ENCODE data around the gene TRPC4. TPM values are rescaled to one million over a fixed set of nuclear protein-coding genes. Genes with fewer than 3 reads are reported as not detected.

TRPC4 gene
- total and polyA plus RNA-seq, 2 donors (not counting 3 experiments of a cell fraction or from before 2014, with no cell fraction given), result 0.04 to 0.64 TPM

DNA sequence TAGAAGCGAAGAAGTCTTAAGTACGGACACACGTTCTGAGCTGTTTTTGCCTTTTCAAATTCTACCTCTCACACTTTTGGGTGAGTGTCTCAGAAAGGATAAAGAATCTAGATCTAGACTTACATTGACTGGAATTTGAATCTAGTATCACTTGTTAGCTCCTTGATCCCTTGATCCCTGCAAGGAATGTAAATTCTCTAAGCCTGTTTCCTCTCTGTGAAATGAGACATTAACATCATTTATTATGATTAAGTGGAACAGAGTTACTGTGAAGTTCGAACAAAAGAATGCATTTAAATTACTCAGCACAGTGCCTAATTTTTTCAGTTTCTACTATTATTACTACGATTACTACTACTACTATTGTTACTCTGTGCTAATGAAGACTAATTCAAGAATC is 184.4 kb downstream of the TRPC4 start:
- TF ChIP-seq GATA2 (IDR thresholded peaks at IDR 0.05; ENCODE audit: insufficient read depth, insufficient read length, low read depth, low read length) (no peak), POLR2A (IDR thresholded peaks at IDR 0.05; ENCODE audit: low read depth, low read length) (no peak), FOS (IDR thresholded peaks at IDR 0.05; ENCODE audit: borderline replicate concordance, insufficient read depth, low read length) (no peak), JUN (IDR thresholded peaks at IDR 0.05; ENCODE audit: borderline replicate concordance, insufficient read depth, insufficient read length, low read depth) (no peak), EZH2 (IDR thresholded peaks at IDR 0.05; ENCODE audit: borderline replicate concordance, low read depth, low read length, severe bottlenecking) (no peak), POLR2AphosphoS5 (IDR thresholded peaks at IDR 0.05; ENCODE audit: insufficient read depth, low read depth, low read length) (no peak), MYC (IDR thresholded peaks at IDR 0.05; ENCODE audit: low read depth, low read length) (no peak)
- TF ChIP-seq, protein P1, sequence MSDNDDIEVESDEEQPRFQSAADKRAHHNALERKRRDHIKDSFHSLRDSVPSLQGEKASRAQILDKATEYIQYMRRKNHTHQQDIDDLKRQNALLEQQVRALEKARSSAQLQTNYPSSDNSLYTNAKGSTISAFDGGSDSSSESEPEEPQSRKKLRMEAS (IDR thresholded peaks at IDR 0.05; ENCODE audit: insufficient read depth, insufficient read length), result no peak
- TF ChIP-seq, protein P2, sequence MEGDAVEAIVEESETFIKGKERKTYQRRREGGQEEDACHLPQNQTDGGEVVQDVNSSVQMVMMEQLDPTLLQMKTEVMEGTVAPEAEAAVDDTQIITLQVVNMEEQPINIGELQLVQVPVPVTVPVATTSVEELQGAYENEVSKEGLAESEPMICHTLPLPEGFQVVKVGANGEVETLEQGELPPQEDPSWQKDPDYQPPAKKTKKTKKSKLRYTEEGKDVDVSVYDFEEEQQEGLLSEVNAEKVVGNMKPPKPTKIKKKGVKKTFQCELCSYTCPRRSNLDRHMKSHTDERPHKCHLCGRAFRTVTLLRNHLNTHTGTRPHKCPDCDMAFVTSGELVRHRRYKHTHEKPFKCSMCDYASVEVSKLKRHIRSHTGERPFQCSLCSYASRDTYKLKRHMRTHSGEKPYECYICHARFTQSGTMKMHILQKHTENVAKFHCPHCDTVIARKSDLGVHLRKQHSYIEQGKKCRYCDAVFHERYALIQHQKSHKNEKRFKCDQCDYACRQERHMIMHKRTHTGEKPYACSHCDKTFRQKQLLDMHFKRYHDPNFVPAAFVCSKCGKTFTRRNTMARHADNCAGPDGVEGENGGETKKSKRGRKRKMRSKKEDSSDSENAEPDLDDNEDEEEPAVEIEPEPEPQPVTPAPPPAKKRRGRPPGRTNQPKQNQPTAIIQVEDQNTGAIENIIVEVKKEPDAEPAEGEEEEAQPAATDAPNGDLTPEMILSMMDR (IDR thresholded peaks at IDR 0.05; ENCODE audit: extremely low read depth in 1 of 2, insufficient read depth in 1 of 2, low read depth in 1 of 2, low read length in 2 of 2), result no peak
- no peak overlapping the region for H3K27ac ChIP-seq (ENCODE audit: insufficient read depth, low read depth, low read length)
- dilution Hi-C loops (cut with MboI; ENCODE audit: extremely low pct_ligation_motif_present, low sequenced_read_pairs), result no loop called here
- DNase-seq (ENCODE audit: low read depth, low spot score) (peak; percentile 13), FAIRE-seq (no peak)
- H3K9ac ChIP-seq (replicated peaks; ENCODE audit: extremely low read depth, insufficient read depth, low read length), result no peak overlapping the region
- H4K20me1 ChIP-seq (replicated peaks; ENCODE audit: control insufficient read depth, extremely low read depth, insufficient read depth, low read length), result no peaks in the 10 kb centered on the region
- no peaks in the 10 kb centered on the region for H3K79me2 ChIP-seq (ENCODE audit: control insufficient read depth, insufficient read depth, low read length)
- no TSS peak for BruUV-seq (replicated peaks)
- H3K4me3 ChIP-seq (replicated peaks in 1 of 3; ENCODE audit: insufficient read depth in 1 of 3, low read depth in 1 of 3, low read length in 3 of 3), result no peak overlapping the region
- no peaks in the 10 kb centered on the region for H3K9me3 ChIP-seq (replicated peaks; ENCODE audit: control insufficient read depth, insufficient read depth, low read length)
- H3K4me1 ChIP-seq (ENCODE audit: control insufficient read depth, extremely low read depth, insufficient read depth, low read length), result peaks cover 21% of the 10 kb centered on the region
- ChIA-PET POLR2A (no interaction called here), CTCF (no interaction called here)
- H3K9me1 ChIP-seq (replicated peaks; ENCODE audit: control insufficient read depth, extremely low read depth, insufficient read depth, low read length), result no peaks in the 10 kb centered on the region
- H3K4me2 ChIP-seq (ENCODE audit: insufficient read depth, low read length), result no peak overlapping the region
- no peaks in the 10 kb centered on the region for H3K36me3 ChIP-seq (ENCODE audit: control insufficient read depth in 2 of 2, extremely low read depth in 1 of 2, insufficient read depth in 2 of 2, low read length in 2 of 2)
- no peaks in the 10 kb centered on the region for H3K27me3 ChIP-seq (ENCODE audit: control insufficient read depth in 2 of 2, insufficient read depth in 2 of 2, low read length in 2 of 2)
- intact Hi-C loops (cut with micrococcal nuclease), result no loop called here
- H2AFZ ChIP-seq (ENCODE audit: low read depth, low read length), result no peak overlapping the region

All from endothelial cell of umbilical vein (primary cell).